PC-9 (cell line): Measurements from ENCODE around the gene COX6B1. TPM values are rescaled to one million over a fixed set of nuclear protein-coding genes. Genes with fewer than 3 reads are reported as not detected.

Source experiments
- BruUV-seq: library from RNA; stranded (reverse); fragments of 400-500 nt; replicated peaks from 2 replicates; lab custom pipeline; 2021; lab: Mats Ljungman, UMichigan
- CTCF ChIA-PET: fragments of 300-600 bp; sonication (Branson Sonifier 250); formaldehyde crosslinking; loops from one replicate; lab custom pipeline; 2022; ENCODE audit warnings: antibody characterized with exemption; lab: Charles Lee
- POLR2A ChIA-PET: fragments of 300-600 bp; sonication (Branson Sonifier 250); formaldehyde crosslinking; loops from one replicate; lab custom pipeline; 2022; ENCODE audit warnings: antibody characterized with exemption; ENCODE audit not compliant: unreplicated experiment; lab: Charles Lee
- DNase-seq, 2 experiments: peaks; one replicate each; pipeline versions ENCODE4 v3.0.0 to v3.0.0-alpha.2; 2015 to 2022; ENCODE audit warnings: mixed read lengths in 1 of 2
- H2AFZ ChIP-seq: fragments of 200-600 bp; sonication (generic); 2 replicates; pipeline ENCODE4 v1.8.1; 2017; ENCODE audit warnings: antibody characterized with exemption
- H3F3A ChIP-seq: fragments of 200-600 bp; sonication (generic); 2 replicates; pipeline ENCODE4 v1.8.1; 2017; ENCODE audit warnings: antibody characterized with exemption, mild to moderate bottlenecking, low read depth; ENCODE audit not compliant: insufficient read depth
- H3K27ac ChIP-seq: fragments of 200-600 bp; sonication (generic); 2 replicates; pipeline ENCODE4 v1.6.1; 2016; ENCODE audit warnings: mixed run types
- H3K27me3 ChIP-seq: fragments of 200-600 bp; sonication (generic); 2 replicates; pipeline ENCODE4 v1.6.1; 2016; ENCODE audit warnings: low read depth, mixed run types; ENCODE audit not compliant: insufficient read depth
- H3K36me3 ChIP-seq: fragments of 200-600 bp; sonication (generic); 2 replicates; pipeline ENCODE4 v1.6.1; 2016; ENCODE audit warnings: low read depth, mixed run types
- H3K4me1 ChIP-seq: fragments of 200-600 bp; sonication (generic); replicated peaks from 2 replicates; pipeline ENCODE4 v1.6.1; 2016; ENCODE audit warnings: mixed run types; ENCODE audit not compliant: insufficient read depth
- H3K4me2 ChIP-seq: fragments of 200-600 bp; sonication (generic); 2 replicates; pipeline ENCODE4 v1.6.1; 2017; ENCODE audit warnings: mixed run types
- H3K4me3 ChIP-seq: fragments of 200-600 bp; sonication (generic); 2 replicates; pipeline ENCODE4 v1.6.1; 2016; ENCODE audit warnings: mixed run types
- H3K79me2 ChIP-seq: fragments of 200-600 bp; sonication (generic); 2 replicates; pipeline ENCODE4 v1.6.1; 2017; ENCODE audit warnings: low read depth, mixed run types
- H3K9me2 ChIP-seq: fragments of 200-600 bp; sonication (generic); 2 replicates; pipeline ENCODE4 v1.8.1; 2017; ENCODE audit warnings: mild to moderate bottlenecking; ENCODE audit not compliant: insufficient read depth
- H3K9me3 ChIP-seq: fragments of 200-600 bp; sonication (generic); 2 replicates; pipeline ENCODE4 v1.8.1; 2016; ENCODE audit warnings: low read depth; ENCODE audit not compliant: insufficient read depth
- H4K20me1 ChIP-seq: fragments of 200-600 bp; sonication (generic); 2 replicates; pipeline ENCODE4 v1.8.1; 2017; ENCODE audit not compliant: insufficient read depth
- EZH2 ChIP-seq: fragments of 200-600 bp; sonication (generic); IDR thresholded peaks from 2 replicates; pipeline ENCODE4 v1.8.0; 2017; ENCODE audit warnings: antibody characterized with exemption, low read depth
- intact Hi-C: fragments of 100-400 bp; cut with micrococcal nuclease; formaldehyde crosslinking; loops from one replicate; pipeline ENCODE4 v1.10.0; 2022; ENCODE audit not compliant: unreplicated experiment
- total RNA-seq: library from RNA; stranded (reverse); gene quantifications from 2 replicates; pipeline ENCODE4 v1.2.3, GENCODE V29; 2021
- TF ChIP-seq, protein P1 (sequence below): fragments of 200-600 bp; sonication (generic); conservative IDR thresholded peaks from 2 replicates; pipeline ENCODE4 v1.6.1; 2017; ENCODE audit warnings: mixed run types, antibody characterized with exemption, mild to moderate bottlenecking, moderate library complexity

Gene COX6B1
- total RNA-seq, 1 experiment from 2014 or later, result 489 TPM

DNA sequence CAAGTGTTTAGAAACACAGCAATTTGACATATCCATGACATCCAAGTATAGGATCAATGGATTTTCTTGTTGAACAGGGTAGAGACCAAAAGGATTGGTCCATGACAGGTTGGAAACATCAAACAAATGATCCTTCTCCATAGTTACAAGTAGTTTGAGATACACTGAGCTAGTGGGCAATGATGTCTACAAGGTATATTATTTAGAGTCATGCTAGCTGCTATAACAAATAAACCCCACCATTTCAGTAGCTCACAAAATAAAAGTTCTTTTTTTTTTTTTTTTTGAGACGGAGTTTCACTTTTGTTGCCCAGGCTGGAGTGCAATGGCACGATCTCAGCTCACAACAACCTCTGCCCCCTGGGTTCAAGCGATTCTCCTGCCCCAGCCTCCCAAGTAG, 40.5 kb upstream of the COX6B1 start:
- H3K4me3 ChIP-seq, result no peak overlapping the region
- H3K79me2 ChIP-seq, result no peaks in the 10 kb centered on the region
- no peaks in the 10 kb centered on the region for H3K36me3 ChIP-seq
- H4K20me1 ChIP-seq, result no peaks in the 10 kb centered on the region
- peaks cover 17% of the 10 kb centered on the region for H3K4me1 ChIP-seq
- no peak overlapping the region for H3K4me2 ChIP-seq
- H3K9me3 ChIP-seq, result peaks cover 12% of the 10 kb centered on the region
- no peak overlapping the region for H2AFZ ChIP-seq
- intact Hi-C loops, result no loop called here
- ChIA-PET POLR2A (no interaction called here), CTCF (no interaction called here)
- TF ChIP-seq, protein P1, sequence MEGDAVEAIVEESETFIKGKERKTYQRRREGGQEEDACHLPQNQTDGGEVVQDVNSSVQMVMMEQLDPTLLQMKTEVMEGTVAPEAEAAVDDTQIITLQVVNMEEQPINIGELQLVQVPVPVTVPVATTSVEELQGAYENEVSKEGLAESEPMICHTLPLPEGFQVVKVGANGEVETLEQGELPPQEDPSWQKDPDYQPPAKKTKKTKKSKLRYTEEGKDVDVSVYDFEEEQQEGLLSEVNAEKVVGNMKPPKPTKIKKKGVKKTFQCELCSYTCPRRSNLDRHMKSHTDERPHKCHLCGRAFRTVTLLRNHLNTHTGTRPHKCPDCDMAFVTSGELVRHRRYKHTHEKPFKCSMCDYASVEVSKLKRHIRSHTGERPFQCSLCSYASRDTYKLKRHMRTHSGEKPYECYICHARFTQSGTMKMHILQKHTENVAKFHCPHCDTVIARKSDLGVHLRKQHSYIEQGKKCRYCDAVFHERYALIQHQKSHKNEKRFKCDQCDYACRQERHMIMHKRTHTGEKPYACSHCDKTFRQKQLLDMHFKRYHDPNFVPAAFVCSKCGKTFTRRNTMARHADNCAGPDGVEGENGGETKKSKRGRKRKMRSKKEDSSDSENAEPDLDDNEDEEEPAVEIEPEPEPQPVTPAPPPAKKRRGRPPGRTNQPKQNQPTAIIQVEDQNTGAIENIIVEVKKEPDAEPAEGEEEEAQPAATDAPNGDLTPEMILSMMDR, result no peak
- no peak for TF ChIP-seq EZH2
- no peak overlapping the region for H3K27ac ChIP-seq
- no TSS peak for BruUV-seq
- no peaks in the 10 kb centered on the region for H3K27me3 ChIP-seq
- H3F3A ChIP-seq, result no peaks in the 10 kb centered on the region
- DNase-seq, result no peak
- no peaks in the 10 kb centered on the region for H3K9me2 ChIP-seq

DNA sequence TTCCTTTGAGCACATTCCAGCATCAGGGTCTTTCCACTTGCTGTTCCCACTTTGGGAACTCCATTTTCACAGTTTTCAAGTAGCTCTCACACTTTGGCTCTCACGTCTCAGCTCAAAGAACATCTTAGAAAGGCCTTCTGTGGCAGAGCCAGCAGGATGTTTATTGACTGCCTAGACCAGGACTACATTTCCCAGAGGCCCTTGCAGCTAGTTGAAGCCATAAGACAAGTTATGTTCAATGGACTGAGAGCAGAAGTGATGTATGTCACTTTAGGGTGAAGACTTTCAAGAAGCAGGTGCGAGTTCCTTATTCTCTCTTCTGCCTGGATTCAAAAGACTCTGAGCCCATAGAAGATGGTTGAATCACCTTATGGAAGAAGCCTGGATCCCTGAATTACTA, 39.9 kb upstream of the COX6B1 start:
- no peaks in the 10 kb centered on the region for H3K9me2 ChIP-seq
- peaks cover 17% of the 10 kb centered on the region for H3K4me1 ChIP-seq
- no peak overlapping the region for H3K4me2 ChIP-seq
- CTCF ChIA-PET, result no interaction called here
- H3K36me3 ChIP-seq, result no peaks in the 10 kb centered on the region
- H3K27me3 ChIP-seq, result no peaks in the 10 kb centered on the region
- H2AFZ ChIP-seq, result no peak overlapping the region
- no peaks in the 10 kb centered on the region for H4K20me1 ChIP-seq
- H3K79me2 ChIP-seq, result peaks cover 4% of the 10 kb centered on the region; the same call in 1 of the 2 replicates
- no peak for DNase-seq
- H3K27ac ChIP-seq, result no peak overlapping the region
- H3F3A ChIP-seq, result no peaks in the 10 kb centered on the region
- POLR2A ChIA-PET, result no interaction called here
- H3K4me3 ChIP-seq, result no peak overlapping the region
- peaks cover 12% of the 10 kb centered on the region for H3K9me3 ChIP-seq
- intact Hi-C loops, result no loop called here
- BruUV-seq, result no TSS peak
- no peak for TF ChIP-seq EZH2
- TF ChIP-seq, protein P1, result no peak

DNA sequence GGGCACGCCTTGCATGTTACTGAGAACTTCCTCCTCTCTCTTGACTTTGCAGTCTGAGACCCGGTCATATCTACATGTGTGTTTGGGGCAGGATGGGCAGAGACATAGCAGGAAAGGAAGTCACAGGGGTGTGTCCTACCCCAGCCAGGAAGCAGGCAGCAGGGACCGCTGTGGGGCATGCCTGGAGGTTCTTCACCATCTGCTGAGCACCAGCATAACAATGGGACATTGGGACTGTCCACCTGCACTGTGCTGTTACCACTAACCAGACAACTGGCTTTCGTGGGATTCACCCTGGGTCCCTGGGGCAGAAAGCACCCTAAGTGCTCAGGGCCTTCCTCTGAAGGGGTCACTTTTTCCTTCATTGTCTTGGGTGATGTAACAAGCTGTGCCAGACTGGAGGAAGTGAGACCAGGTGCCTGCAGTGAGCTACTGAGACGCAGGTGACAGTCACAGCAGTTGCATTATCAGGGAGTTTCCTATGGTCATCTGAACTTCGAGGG, 38.2 kb upstream of the COX6B1 start:
- Histone ChIP-seq H3K9me3 (peaks cover 12% of the 10 kb centered on the region), H4K20me1 (no peaks in the 10 kb centered on the region), H2AFZ (no peak overlapping the region), H3K27ac (no peak overlapping the region), H3K9me2 (no peaks in the 10 kb centered on the region), H3K27me3 (no peaks in the 10 kb centered on the region), H3K79me2 (peaks cover 4% of the 10 kb centered on the region; the same call in 1 of the 2 replicates), H3K4me3 (no peak overlapping the region), H3K4me2 (no peak overlapping the region), H3K36me3 (no peaks in the 10 kb centered on the region), H3K4me1 (peaks cover 9% of the 10 kb centered on the region), H3F3A (no peaks in the 10 kb centered on the region)
- ChIA-PET CTCF (no interaction called here), POLR2A (no interaction called here)
- BruUV-seq, result no TSS peak
- TF ChIP-seq, protein P1, result no peak
- no peak for TF ChIP-seq EZH2
- intact Hi-C loops, result no loop called here
- no peak for DNase-seq
